HepG2 (cell line): ENCODE measurements around the gene NMT2. TPM values are rescaled to one million over a fixed set of nuclear protein-coding genes. Genes with fewer than 3 reads are reported as not detected.

Experiments used
- ATAC-seq: fragments of 200-7000 bp; cut with Tn5 transposase; 3 replicates; pipeline ENCODE4 v1.9.1; 2020; ENCODE audit warnings: mild to moderate bottlenecking, moderate library complexity
- BruUV-seq: library from RNA; stranded (reverse); fragments of 400-500 nt; replicated peaks from 2 replicates; lab custom pipeline; 2021; lab: Mats Ljungman, UMichigan
- CTCF ChIA-PET: fragments of 300-600 bp; formaldehyde crosslinking; extraction: SDS; loops from one replicate; lab custom pipeline; 2021; ENCODE audit warnings: low total read pairs, inconsistent platforms, low intra/inter-chr PET ratio; lab: Yijun Ruan, JAX
- POLR2A ChIA-PET: fragments of 350-600 bp; sonication (Branson Sonifier 250); formaldehyde crosslinking; loops from one replicate; lab custom pipeline; 2020; ENCODE audit warnings: antibody characterized with exemption, inconsistent platforms; lab: Yijun Ruan, JAX
- DNase-seq: peaks from one replicate; pipeline ENCODE4 v3.0.0-alpha.2; 2015; ENCODE audit warnings: low spot score
- FAIRE-seq: peaks from 3 replicates; lab custom pipeline; 2011; peaks lifted over from hg19 to GRCh38; lab: Jason Lieb, UNC
- H2AFZ ChIP-seq: one replicate; pipeline ENCODE4 v1.6.1; 2011; ENCODE audit warnings: low read length, inconsistent platforms
- H3K27ac ChIP-seq: fragments of 300-600 bp; 3 replicates; pipeline ENCODE4 v1.8.0; 2011; ENCODE audit warnings: mixed run types, mild to moderate bottlenecking, mixed read lengths, low read length, inconsistent platforms; ENCODE audit not compliant: insufficient read depth; ENCODE audit errors: extremely low read length
- H3K27me3 ChIP-seq, 2 experiments: fragments of 200-600 bp in 1 of 2; 2 replicates in 1 of 2; 3 replicates in 1 of 2; pipeline versions ENCODE4 v1.6.0 to v1.8.0; 2011; ENCODE audit warnings: low read length in 2 of 2, mild to moderate bottlenecking in 2 of 2, moderate library complexity in 2 of 2, inconsistent platforms in 1 of 2; ENCODE audit not compliant: insufficient read depth in 2 of 2, control insufficient read depth in 1 of 2
- H3K36me3 ChIP-seq, 2 experiments: fragments of 200-600 bp in 1 of 2; replicated peaks in 1 of 2; 2 replicates in 1 of 2; 3 replicates in 1 of 2; pipeline versions ENCODE4 v1.5.1 to v1.8.0; 2011; ENCODE audit warnings: low read length in 2 of 2, inconsistent platforms in 1 of 2; ENCODE audit not compliant: insufficient read depth in 2 of 2, control insufficient read depth in 1 of 2
- H3K4me1 ChIP-seq: 2 replicates; pipeline ENCODE4 v1.5.1; 2012; ENCODE audit warnings: low read length, inconsistent platforms; ENCODE audit not compliant: insufficient read depth
- H3K4me2 ChIP-seq: 2 replicates; pipeline ENCODE4 v1.6.0; 2011; ENCODE audit warnings: low read depth, low read length, inconsistent platforms
- H3K4me3 ChIP-seq, 3 experiments: fragments of 200-600 bp in 1 of 3; sonication (generic), shearing (Covaris generic) in 1 of 3; replicated peaks in 1 of 3; 2 replicates each; pipeline ENCODE4 v1.5.1; 2011 to 2016; ENCODE audit warnings: low read length in 3 of 3, inconsistent platforms in 2 of 3, low read depth in 2 of 3, mild to moderate bottlenecking in 2 of 3, control low read depth in 1 of 3, mixed read lengths in 1 of 3; ENCODE audit not compliant: insufficient read depth in 1 of 3
- H3K79me2 ChIP-seq: one replicate; pipeline ENCODE4 v1.6.1; 2011; ENCODE audit warnings: low read length, inconsistent platforms; ENCODE audit not compliant: insufficient read depth
- H3K9ac ChIP-seq: 2 replicates; pipeline ENCODE4 v1.6.0; 2011; ENCODE audit warnings: mild to moderate bottlenecking, low read depth, low read length, inconsistent platforms; ENCODE audit not compliant: insufficient read depth
- H3K9me3 ChIP-seq: 2 replicates; pipeline ENCODE4 v1.5.1; 2012; ENCODE audit warnings: mild to moderate bottlenecking, low read length
- H4K20me1 ChIP-seq: 2 replicates; pipeline ENCODE4 v1.6.0; 2011; ENCODE audit warnings: inconsistent platforms, mild to moderate bottlenecking, low read length, moderate library complexity; ENCODE audit not compliant: insufficient read depth
- ATAD3A ChIP-seq: sonication (generic); formaldehyde crosslinking; IDR thresholded peaks from 2 replicates; pipeline ENCODE4 v1.4.0; 2020; ENCODE audit warnings: missing genetic modification reagents
- CREB3 ChIP-seq: sonication (generic); formaldehyde crosslinking; IDR thresholded peaks from 2 replicates; pipeline ENCODE4 v1.5.0; 2020; ENCODE audit warnings: missing genetic modification reagents
- DR1 ChIP-seq: sonication (generic); formaldehyde crosslinking; IDR thresholded peaks from 2 replicates; pipeline ENCODE4 v1.8.0; 2021; ENCODE audit warnings: mild to moderate bottlenecking, missing genetic modification reagents, inconsistent platforms
- HDAC1 ChIP-seq: sonication (generic); formaldehyde crosslinking; IDR thresholded peaks from 2 replicates; pipeline ENCODE4 v1.5.1; 2020; ENCODE audit warnings: mild to moderate bottlenecking, missing genetic modification reagents
- KAT2B ChIP-seq: fragments of 150-350 bp; IDR thresholded peaks from 2 replicates; pipeline ENCODE4 v1.6.1; 2014; ENCODE audit warnings: low read depth, low read length, borderline replicate concordance
- KDM2A ChIP-seq: sonication (generic); formaldehyde crosslinking; IDR thresholded peaks from 2 replicates; pipeline ENCODE4 v1.4.0; 2020; ENCODE audit warnings: low read depth, missing genetic modification reagents, borderline replicate concordance
- KLF12 ChIP-seq: sonication (generic); formaldehyde crosslinking; IDR thresholded peaks from 2 replicates; pipeline ENCODE4 v1.4.0; 2020; ENCODE audit warnings: missing genetic modification reagents, borderline replicate concordance
- MAF1 ChIP-seq: sonication (generic); formaldehyde crosslinking; IDR thresholded peaks from 2 replicates; pipeline ENCODE4 v1.5.0; 2020; ENCODE audit warnings: missing genetic modification reagents, borderline replicate concordance
- PHF21A ChIP-seq: sonication (generic); formaldehyde crosslinking; IDR thresholded peaks from 2 replicates; pipeline ENCODE4 v1.5.0; 2020; ENCODE audit warnings: mild to moderate bottlenecking, missing genetic modification reagents
- RBM39 ChIP-seq: fragments of 200-400 bp; formaldehyde crosslinking; IDR thresholded peaks from one replicate; pipeline ENCODE4 v1.6.1; 2018; ENCODE audit warnings: antibody characterized with exemption, mild to moderate bottlenecking, low read depth, low read length; ENCODE audit not compliant: poor library complexity, severe bottlenecking
- RFX1 ChIP-seq: fragments of 450-650 bp; IDR thresholded peaks from 2 replicates; pipeline ENCODE4 v1.6.1; 2017
- SIN3B ChIP-seq: fragments of 150-350 bp; IDR thresholded peaks from 2 replicates; pipeline ENCODE4 v1.6.1; 2014; ENCODE audit warnings: low read length
- SMAD9 ChIP-seq: sonication (generic); formaldehyde crosslinking; IDR thresholded peaks from 2 replicates; pipeline ENCODE4 v1.5.1; 2020; ENCODE audit warnings: mild to moderate bottlenecking, missing genetic modification reagents
- SSRP1 ChIP-seq: IDR thresholded peaks from 2 replicates; pipeline ENCODE4 v1.6.1; 2016; ENCODE audit warnings: control low read depth
- ZNF143 ChIP-seq: sonication (generic); formaldehyde crosslinking; IDR thresholded peaks from 2 replicates; pipeline ENCODE4 v1.4.0; 2020; ENCODE audit warnings: missing genetic modification reagents
- ZNF430 ChIP-seq: sonication (generic); formaldehyde crosslinking; IDR thresholded peaks from 2 replicates; pipeline ENCODE4 v1.9.0; 2021; ENCODE audit warnings: mild to moderate bottlenecking, missing genetic modification reagents
- ZNF441 ChIP-seq: sonication (generic); formaldehyde crosslinking; IDR thresholded peaks from 2 replicates; pipeline ENCODE4 v1.7.0; 2021; ENCODE audit warnings: missing genetic modification reagents, borderline replicate concordance
- ZNF770 ChIP-seq: sonication (generic); formaldehyde crosslinking; IDR thresholded peaks from 2 replicates; pipeline ENCODE4 v1.5.0; 2020; ENCODE audit warnings: mild to moderate bottlenecking, missing genetic modification reagents
- ZSCAN30 ChIP-seq: sonication (generic); formaldehyde crosslinking; IDR thresholded peaks from 2 replicates; pipeline ENCODE4 v1.5.0; 2020; ENCODE audit warnings: mild to moderate bottlenecking, missing genetic modification reagents
- WGBS: methylation state at CpG from one replicate; pipeline ENCODE4 v1.1.6; 2017; ENCODE audit warnings: low lambda C conversion rate; 5-methylcytosine and 5-hydroxymethylcytosine counted together
- in situ Hi-C: cut with HindIII; loops from 2 replicates; pipeline ENCODE4 v1.10.0; 2017; ENCODE audit warnings: low pct_unique_long_range_greater_than_20kb; ENCODE audit not compliant: extremely low pct_ligation_motif_present
- intact Hi-C: fragments of 100-400 bp; cut with micrococcal nuclease; formaldehyde crosslinking; loops from one replicate; pipeline ENCODE4 v1.10.0; 2022; ENCODE audit not compliant: unreplicated experiment
- polyA plus RNA-seq, 8 experiments: library from polyadenylated mRNA; depleted of rRNA in 3 of 8; stranded (reverse) in 7 of 8; unstranded in 1 of 8; fragments of >200 nt; fragmentation: Illumina TruSeq in 4 of 8; extraction: Trizol in 4 of 8; gene quantifications; 2 replicates each; pipeline versions ENCODE4 v1.2.1 to v1.2.3, GENCODE V29; 2011 to 2016; ENCODE audit warnings: low read depth in 4 of 8, missing spikeins in 1 of 8, mixed read lengths in 1 of 8; ENCODE audit not compliant: insufficient read depth in 1 of 8
- total RNA-seq, 5 experiments: library from RNA; depleted of rRNA; stranded (reverse); fragments of >200 nt; fragmentation: Illumina TruSeq; extraction: Trizol; gene quantifications; 2 replicates each; pipeline ENCODE4 v1.2.3, GENCODE V29; 2016; ENCODE audit warnings: low read depth in 1 of 5

NMT2 gene
- total and polyA plus RNA-seq, 2 of the 13 experiments (the other 11 are each of a cell fraction or from before 2014, with no cell fraction given) = 10.1 to 23.8 TPM

GRCh38 chr10:15083674-15084501 lies 84.6 kb downstream of the NMT2 start (continued):
- peak; percentile 24; the same call in 1 of the 2 replicates for TF ChIP-seq HDAC1 (CRISPR knock-in tag)
- TF ChIP-seq RFX1 = no peak
- 0 out of 2 replicates have a peak, but pooled peaks have one; percentile 18 for TF ChIP-seq KDM2A
- TF ChIP-seq ZNF430 (CRISPR knock-in tag) = 0 out of 2 replicates have a peak, but pooled peaks have one; percentile 49
- TF ChIP-seq PHF21A (CRISPR knock-in tag) = 0 out of 2 replicates have a peak, but pooled peaks have one; percentile 3
- TF ChIP-seq SSRP1 (CRISPR knock-in tag) = peak; percentile 72; the same call in 1 of the 2 replicates
- peak; percentile 54; the same call in 1 of the 2 replicates for TF ChIP-seq KLF12 (CRISPR knock-in tag)
- no peak for TF ChIP-seq CREB3 (CRISPR knock-in tag)
- TF ChIP-seq KAT2B = peak; percentile 90; the same call in 1 of the 2 replicates
- TF ChIP-seq ATAD3A = no peak
- TF ChIP-seq MAF1 (CRISPR knock-in tag) = no peak
- TF ChIP-seq RBM39 = no peak
- no peak for TF ChIP-seq DR1 (CRISPR knock-in tag)

GRCh38 chr10:15075421-15075820 lies 93.1 kb downstream of the NMT2 start:
- ChIA-PET POLR2A (no interaction called here), CTCF (no interaction called here)
- Histone ChIP-seq H3K27ac (no peak overlapping the region), H3K9ac (no peak overlapping the region), H2AFZ (no peak overlapping the region), H3K4me1 (no peaks in the 10 kb centered on the region), H3K4me2 (no peak overlapping the region), H4K20me1 (no peaks in the 10 kb centered on the region), H3K36me3 (no peaks in the 10 kb centered on the region), H3K79me2 (no peaks in the 10 kb centered on the region), H3K4me3 (no peak overlapping the region), H3K27me3 (no peaks in the 10 kb centered on the region), H3K9me3 (0 out of 2 replicates have a peak, but pooled peaks cover 8% of the 10 kb centered on the region)
- intact Hi-C loops (no loop called here), in situ Hi-C loops (no loop called here)
- 94% methylated on average over 3 of the region's 3 CpGs for WGBS
- no peak for DNase-seq
- no peak for ATAC-seq
- BruUV-seq = no TSS peak
- TF ChIP-seq ZSCAN30 (CRISPR knock-in tag) = no peak
- TF ChIP-seq ZNF770 (CRISPR knock-in tag) = no peak
- TF ChIP-seq SIN3B = no peak
- TF ChIP-seq ZNF441 = no peak
- TF ChIP-seq SMAD9 = no peak
- TF ChIP-seq ZNF143 (CRISPR knock-in tag) = no peak
- no peak for FAIRE-seq
